HepG2 (cell line): Measurements from ENCODE around the gene ARHGAP33. TPM values are rescaled to one million over a fixed set of nuclear protein-coding genes. Genes with fewer than 3 reads are reported as not detected.

Experiments used
- ATAC-seq: fragments of 200-7000 bp; cut with Tn5 transposase; 3 replicates; pipeline ENCODE4 v1.9.1; 2020; ENCODE audit warnings: mild to moderate bottlenecking, moderate library complexity
- BruUV-seq: library from RNA; stranded (reverse); fragments of 400-500 nt; replicated peaks from 2 replicates; lab custom pipeline; 2021; lab: Mats Ljungman, UMichigan
- CTCF ChIA-PET: fragments of 300-600 bp; formaldehyde crosslinking; extraction: SDS; loops from one replicate; lab custom pipeline; 2021; ENCODE audit warnings: low total read pairs, inconsistent platforms, low intra/inter-chr PET ratio; lab: Yijun Ruan, JAX
- POLR2A ChIA-PET: fragments of 350-600 bp; sonication (Branson Sonifier 250); formaldehyde crosslinking; loops from one replicate; lab custom pipeline; 2020; ENCODE audit warnings: antibody characterized with exemption, inconsistent platforms; lab: Yijun Ruan, JAX
- DNase-seq: peaks from one replicate; pipeline ENCODE4 v3.0.0-alpha.2; 2015; ENCODE audit warnings: low spot score
- FAIRE-seq: peaks from 3 replicates; lab custom pipeline; 2011; peaks lifted over from hg19 to GRCh38; lab: Jason Lieb, UNC
- H2AFZ ChIP-seq: one replicate; pipeline ENCODE4 v1.6.1; 2011; ENCODE audit warnings: low read length, inconsistent platforms
- H3K27ac ChIP-seq: fragments of 300-600 bp; 3 replicates; pipeline ENCODE4 v1.8.0; 2011; ENCODE audit warnings: mixed run types, mild to moderate bottlenecking, mixed read lengths, low read length, inconsistent platforms; ENCODE audit not compliant: insufficient read depth; ENCODE audit errors: extremely low read length
- H3K27me3 ChIP-seq, 2 experiments: fragments of 200-600 bp in 1 of 2; 2 replicates in 1 of 2; 3 replicates in 1 of 2; pipeline versions ENCODE4 v1.6.0 to v1.8.0; 2011; ENCODE audit warnings: low read length in 2 of 2, mild to moderate bottlenecking in 2 of 2, moderate library complexity in 2 of 2, inconsistent platforms in 1 of 2; ENCODE audit not compliant: insufficient read depth in 2 of 2, control insufficient read depth in 1 of 2
- H3K36me3 ChIP-seq, 2 experiments: fragments of 200-600 bp in 1 of 2; replicated peaks in 1 of 2; 2 replicates in 1 of 2; 3 replicates in 1 of 2; pipeline versions ENCODE4 v1.5.1 to v1.8.0; 2011; ENCODE audit warnings: low read length in 2 of 2, inconsistent platforms in 1 of 2; ENCODE audit not compliant: insufficient read depth in 2 of 2, control insufficient read depth in 1 of 2
- H3K4me1 ChIP-seq: 2 replicates; pipeline ENCODE4 v1.5.1; 2012; ENCODE audit warnings: low read length, inconsistent platforms; ENCODE audit not compliant: insufficient read depth
- H3K4me2 ChIP-seq: 2 replicates; pipeline ENCODE4 v1.6.0; 2011; ENCODE audit warnings: low read depth, low read length, inconsistent platforms
- H3K4me3 ChIP-seq, 3 experiments: fragments of 200-600 bp in 1 of 3; sonication (generic), shearing (Covaris generic) in 1 of 3; replicated peaks in 1 of 3; 2 replicates each; pipeline ENCODE4 v1.5.1; 2011 to 2016; ENCODE audit warnings: low read length in 3 of 3, inconsistent platforms in 2 of 3, low read depth in 2 of 3, mild to moderate bottlenecking in 2 of 3, control low read depth in 1 of 3, mixed read lengths in 1 of 3; ENCODE audit not compliant: insufficient read depth in 1 of 3
- H3K79me2 ChIP-seq: one replicate; pipeline ENCODE4 v1.6.1; 2011; ENCODE audit warnings: low read length, inconsistent platforms; ENCODE audit not compliant: insufficient read depth
- H3K9ac ChIP-seq: 2 replicates; pipeline ENCODE4 v1.6.0; 2011; ENCODE audit warnings: mild to moderate bottlenecking, low read depth, low read length, inconsistent platforms; ENCODE audit not compliant: insufficient read depth
- H3K9me3 ChIP-seq: 2 replicates; pipeline ENCODE4 v1.5.1; 2012; ENCODE audit warnings: mild to moderate bottlenecking, low read length
- H4K20me1 ChIP-seq: 2 replicates; pipeline ENCODE4 v1.6.0; 2011; ENCODE audit warnings: inconsistent platforms, mild to moderate bottlenecking, low read length, moderate library complexity; ENCODE audit not compliant: insufficient read depth
- AGO2 ChIP-seq: fragments of 200-400 bp; formaldehyde crosslinking; optimal IDR thresholded peaks from 2 replicates; pipeline ENCODE3; 2017; ENCODE audit warnings: mild to moderate bottlenecking, low read depth, low read length, moderate library complexity
- CHD4 ChIP-seq: fragments of 200-600 bp; sonication (generic); IDR thresholded peaks from 2 replicates; pipeline ENCODE4 v1.7.0; 2017; ENCODE audit warnings: mild to moderate bottlenecking, low read length, borderline replicate concordance
- MYNN ChIP-seq: sonication (generic); formaldehyde crosslinking; IDR thresholded peaks from 2 replicates; pipeline ENCODE4 v1.4.0; 2020; ENCODE audit warnings: mild to moderate bottlenecking, low read depth, missing genetic modification reagents
- PHF21A ChIP-seq: sonication (generic); formaldehyde crosslinking; IDR thresholded peaks from 2 replicates; pipeline ENCODE4 v1.5.0; 2020; ENCODE audit warnings: mild to moderate bottlenecking, missing genetic modification reagents
- PREB ChIP-seq: sonication (generic); formaldehyde crosslinking; IDR thresholded peaks from 2 replicates; pipeline ENCODE4 v1.4.0; 2020; ENCODE audit warnings: missing genetic modification reagents
- THYN1 ChIP-seq: sonication (generic); formaldehyde crosslinking; IDR thresholded peaks from 2 replicates; pipeline ENCODE4 v1.8.1; 2023; ENCODE audit warnings: low read depth, mild to moderate bottlenecking, moderate library complexity, missing genetic modification reagents, borderline replicate concordance
- ZNF615 ChIP-seq: sonication (generic); formaldehyde crosslinking; IDR thresholded peaks from 2 replicates; pipeline ENCODE4 v1.5.0; 2020; ENCODE audit warnings: mild to moderate bottlenecking, missing genetic modification reagents, borderline replicate concordance
- ZNF619 ChIP-seq: sonication (generic); formaldehyde crosslinking; IDR thresholded peaks from 2 replicates; pipeline ENCODE4 v1.4.0; 2020; ENCODE audit warnings: mild to moderate bottlenecking, missing genetic modification reagents
- ZNF841 ChIP-seq: sonication (generic); formaldehyde crosslinking; IDR thresholded peaks from 2 replicates; pipeline ENCODE4 v1.8.1; 2023; ENCODE audit warnings: missing genetic modification reagents, borderline replicate concordance
- WGBS: methylation state at CpG from one replicate; pipeline ENCODE4 v1.1.6; 2017; ENCODE audit warnings: low lambda C conversion rate; 5-methylcytosine and 5-hydroxymethylcytosine counted together
- in situ Hi-C: cut with HindIII; loops from 2 replicates; pipeline ENCODE4 v1.10.0; 2017; ENCODE audit warnings: low pct_unique_long_range_greater_than_20kb; ENCODE audit not compliant: extremely low pct_ligation_motif_present
- intact Hi-C: fragments of 100-400 bp; cut with micrococcal nuclease; formaldehyde crosslinking; loops from one replicate; pipeline ENCODE4 v1.10.0; 2022; ENCODE audit not compliant: unreplicated experiment
- polyA plus RNA-seq, 8 experiments: library from polyadenylated mRNA; depleted of rRNA in 3 of 8; stranded (reverse) in 7 of 8; unstranded in 1 of 8; fragments of >200 nt; fragmentation: Illumina TruSeq in 4 of 8; extraction: Trizol in 4 of 8; gene quantifications; 2 replicates each; pipeline versions ENCODE4 v1.2.1 to v1.2.3, GENCODE V29; 2011 to 2016; ENCODE audit warnings: low read depth in 4 of 8, missing spikeins in 1 of 8, mixed read lengths in 1 of 8; ENCODE audit not compliant: insufficient read depth in 1 of 8
- total RNA-seq, 5 experiments: library from RNA; depleted of rRNA; stranded (reverse); fragments of >200 nt; fragmentation: Illumina TruSeq; extraction: Trizol; gene quantifications; 2 replicates each; pipeline ENCODE4 v1.2.3, GENCODE V29; 2016; ENCODE audit warnings: low read depth in 1 of 5

ARHGAP33 gene
- total and polyA plus RNA-seq, 2 of the 13 experiments (the other 11 are each of a cell fraction or from before 2014, with no cell fraction given), result 1.3 to 2.7 TPM

- WGBS, result 94% methylated on average over 9 of the region's 9 CpGs
- CTCF ChIA-PET, result no interaction called here
- in situ Hi-C loops (no loop called here), intact Hi-C loops (no loop called here)
- POLR2A ChIA-PET, result interaction anchor here (1.3 to 3.6 kb wide), 2 partner anchors 9 to 12 kb away, joined by 4 to 11 read pairs; no protein-coding TSS in a partner anchor
- Histone ChIP-seq H3K4me1 (no peaks in the 10 kb centered on the region), H3K79me2 (no peaks in the 10 kb centered on the region), H4K20me1 (no peaks in the 10 kb centered on the region), H3K9me3 (no peaks in the 10 kb centered on the region), H3K9ac (no peak overlapping the region), H3K27me3 (no peaks in the 10 kb centered on the region), H3K27ac (no peak overlapping the region), H3K36me3 (peaks cover 50 to 91% of the 10 kb centered on the region in 2 experiments; a peak in 4 of 5 replicates), H3K4me3 (no peak overlapping the region), H3K4me2 (no peak overlapping the region), H2AFZ (no peak overlapping the region)
- no TSS peak for BruUV-seq
- no peak for FAIRE-seq
- no peak for DNase-seq
- TF ChIP-seq ZNF619 (no peak), PREB (CRISPR knock-in tag) (no peak), PHF21A (CRISPR knock-in tag) (no peak), THYN1 (no peak)
- ATAC-seq, result no peak
Measured at GRCh38 chr19:35731353-35731752, 44.0 kb upstream of the ARHGAP33 start.

GRCh38 chr19:35731779-35732405 is 43.5 kb upstream of the ARHGAP33 start:
- POLR2A ChIA-PET, result interaction anchor here (1.3 to 3.6 kb wide), 2 partner anchors 8 to 13 kb away, joined by 4 to 11 read pairs; no protein-coding TSS in a partner anchor
- FAIRE-seq (no peak), DNase-seq (no peak)
- no peak overlapping the region for H3K4me2 ChIP-seq
- no peaks in the 10 kb centered on the region for H3K9me3 ChIP-seq
- in situ Hi-C loops (no loop called here), intact Hi-C loops (no loop called here)
- no peak overlapping the region for H3K27ac ChIP-seq
- WGBS, result 97% methylated on average over 16 of the region's 21 CpGs
- no peaks in the 10 kb centered on the region for H3K4me1 ChIP-seq
- no peak overlapping the region for H3K9ac ChIP-seq
- no peaks in the 10 kb centered on the region for H3K79me2 ChIP-seq
- H3K36me3 ChIP-seq, result peaks cover 50 to 93% of the 10 kb centered on the region in 2 experiments; a peak in 4 of 5 replicates
- CTCF ChIA-PET, result no interaction called here
- TF ChIP-seq CHD4 (no peak), AGO2 (peak; percentile 12), MYNN (CRISPR knock-in tag) (no peak), ZNF841 (CRISPR knock-in tag) (no peak), ZNF615 (CRISPR knock-in tag) (no peak)
- TF ChIP-seq, all 625 proteins: peak for 1
- no peak overlapping the region for H2AFZ ChIP-seq
- BruUV-seq, result no TSS peak
- H4K20me1 ChIP-seq, result no peaks in the 10 kb centered on the region
- no peak overlapping the region for H3K4me3 ChIP-seq
- ATAC-seq, result no peak
- H3K27me3 ChIP-seq, result no peaks in the 10 kb centered on the region
